CD4-positive, alpha-beta T cell treated with Interleukin-17A for 1 hour (primary cell): ENCODE measurements around the gene SPATA31E1.
"Not testable (repeated sequence)": the region's sequence is repeated elsewhere in the genome, so short reads cannot be mapped to it uniquely, and the experiment has no call there.

Source experiments
- DNase-seq: peaks from one replicate; pipeline ENCODE4 v3.0.0-alpha.2; 2020

Gene SPATA31E1

DNA sequence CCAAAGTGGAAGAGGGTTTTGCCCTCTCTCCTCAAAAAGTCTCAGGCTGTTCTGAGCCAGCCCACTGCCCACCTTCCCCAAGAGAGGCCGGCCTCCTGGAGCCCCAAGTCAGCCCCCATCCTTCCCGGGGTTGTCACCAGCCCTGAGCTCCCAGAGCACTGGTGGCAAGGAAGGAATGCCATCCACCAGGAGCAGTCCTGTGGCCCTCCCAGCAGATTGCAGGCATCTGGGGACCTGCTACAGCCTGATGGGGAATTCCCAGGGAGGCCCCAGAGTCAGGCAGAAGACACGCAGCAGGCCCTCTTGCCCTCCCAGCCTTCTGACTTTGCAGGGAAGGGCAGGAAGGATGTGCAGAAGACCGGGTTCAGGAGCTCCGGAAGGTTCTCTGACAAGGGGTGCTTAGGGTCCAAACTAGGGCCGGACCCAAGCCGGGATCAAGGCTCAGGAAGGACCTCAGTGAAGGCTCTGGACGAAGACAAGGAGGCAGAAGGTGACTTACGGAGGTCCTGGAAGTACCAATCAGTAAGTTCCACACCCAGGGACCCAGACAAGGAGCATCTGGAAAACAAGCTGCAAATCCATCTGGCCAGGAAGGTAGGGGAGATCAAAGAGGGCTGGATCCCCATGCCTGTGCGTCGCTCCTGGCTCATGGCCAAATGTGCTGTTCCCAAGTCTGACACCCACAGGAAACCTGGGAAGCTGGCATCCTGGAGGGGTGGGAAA lies 3.7 kb downstream of the SPATA31E1 start:
- no peak for DNase-seq

DNA sequence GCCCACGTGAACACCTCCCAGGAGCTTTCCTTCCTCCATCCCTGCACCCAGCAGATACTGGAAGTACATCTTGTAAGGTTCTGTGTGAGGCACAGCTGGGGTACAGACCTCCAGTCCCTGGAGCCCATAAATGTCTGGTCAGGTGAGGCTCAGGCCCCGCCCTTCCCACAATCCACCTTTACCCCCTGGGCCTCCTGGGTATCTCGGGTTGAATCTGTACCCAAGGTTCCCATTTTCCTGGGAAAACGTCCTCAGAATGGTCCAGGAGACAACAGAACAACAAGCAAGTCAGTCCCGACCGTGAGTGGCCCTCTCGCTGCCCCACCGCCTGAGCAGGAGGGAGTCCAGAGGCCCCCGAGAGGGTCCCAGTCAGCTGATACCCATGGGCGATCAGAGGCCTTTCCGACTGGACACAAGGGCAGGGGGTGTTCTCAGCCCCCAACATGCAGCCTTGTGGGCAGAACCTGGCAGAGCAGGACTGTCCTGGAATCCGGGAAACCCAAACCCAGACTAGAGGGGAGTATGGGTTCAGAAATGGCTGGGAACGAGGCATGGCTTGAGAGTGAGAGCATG lies 4.3 kb downstream of the SPATA31E1 start:
- no peak for DNase-seq

DNA sequence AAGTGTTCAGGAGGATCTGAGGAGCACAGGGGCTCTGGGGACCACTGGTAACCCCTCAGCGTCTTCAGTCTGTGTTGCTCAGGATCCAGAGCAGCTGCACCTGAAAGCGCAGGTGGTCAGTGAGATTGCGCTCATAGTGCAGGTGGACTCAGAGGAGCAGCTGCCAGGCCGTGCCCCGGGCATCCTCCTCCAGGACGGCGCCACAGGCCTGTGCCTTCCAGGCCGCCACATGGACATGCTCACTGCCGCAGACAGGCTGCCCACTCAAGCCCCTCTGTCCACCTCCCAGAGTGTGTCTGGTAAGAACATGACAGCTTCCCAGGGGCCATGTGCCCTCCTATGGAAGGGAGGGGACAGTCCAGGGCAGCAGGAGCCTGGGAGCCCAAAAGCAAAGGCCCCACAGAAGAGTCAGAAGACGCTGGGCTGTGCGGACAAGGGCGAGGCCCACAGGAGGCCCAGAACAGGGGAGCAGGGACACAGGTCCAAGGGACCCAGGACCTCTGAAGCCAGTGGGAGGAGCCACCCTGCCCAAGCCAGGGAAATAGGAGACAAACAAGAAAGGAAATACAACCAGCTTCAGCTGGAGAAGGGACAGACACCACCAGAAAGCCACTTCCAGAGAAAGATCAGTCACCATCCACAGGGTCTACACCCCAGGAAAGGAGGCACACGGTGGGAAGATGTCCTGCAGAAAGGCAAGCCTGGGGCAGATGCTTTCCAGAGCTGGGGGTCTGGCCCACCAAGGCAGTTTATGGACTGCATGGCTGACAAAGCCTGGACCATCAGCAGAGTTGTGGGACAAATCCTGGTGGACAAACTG lies 5.2 kb downstream of the SPATA31E1 start:
- DNase-seq, result no peak

DNA sequence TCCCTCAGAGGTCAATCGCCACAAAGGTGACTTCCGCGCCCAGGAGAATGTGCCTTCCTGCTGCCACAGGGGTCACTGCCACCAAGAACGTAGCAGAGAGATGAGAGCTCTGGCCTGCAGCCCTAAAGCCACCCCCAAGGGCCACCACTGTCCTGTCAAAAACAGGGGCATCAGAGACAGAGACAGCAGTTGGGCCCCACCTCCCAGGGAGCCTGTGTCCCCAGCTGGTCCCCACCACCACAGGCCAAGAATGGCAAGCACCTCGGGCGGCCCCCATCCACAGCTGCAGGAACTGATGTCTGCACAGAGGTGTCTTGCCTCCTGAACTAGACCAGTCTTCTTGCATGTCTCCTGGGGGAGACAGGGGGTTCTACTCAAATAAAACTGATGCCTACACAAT lies 5.8 kb downstream of the SPATA31E1 start:
- DNase-seq, result no peak

DNA sequence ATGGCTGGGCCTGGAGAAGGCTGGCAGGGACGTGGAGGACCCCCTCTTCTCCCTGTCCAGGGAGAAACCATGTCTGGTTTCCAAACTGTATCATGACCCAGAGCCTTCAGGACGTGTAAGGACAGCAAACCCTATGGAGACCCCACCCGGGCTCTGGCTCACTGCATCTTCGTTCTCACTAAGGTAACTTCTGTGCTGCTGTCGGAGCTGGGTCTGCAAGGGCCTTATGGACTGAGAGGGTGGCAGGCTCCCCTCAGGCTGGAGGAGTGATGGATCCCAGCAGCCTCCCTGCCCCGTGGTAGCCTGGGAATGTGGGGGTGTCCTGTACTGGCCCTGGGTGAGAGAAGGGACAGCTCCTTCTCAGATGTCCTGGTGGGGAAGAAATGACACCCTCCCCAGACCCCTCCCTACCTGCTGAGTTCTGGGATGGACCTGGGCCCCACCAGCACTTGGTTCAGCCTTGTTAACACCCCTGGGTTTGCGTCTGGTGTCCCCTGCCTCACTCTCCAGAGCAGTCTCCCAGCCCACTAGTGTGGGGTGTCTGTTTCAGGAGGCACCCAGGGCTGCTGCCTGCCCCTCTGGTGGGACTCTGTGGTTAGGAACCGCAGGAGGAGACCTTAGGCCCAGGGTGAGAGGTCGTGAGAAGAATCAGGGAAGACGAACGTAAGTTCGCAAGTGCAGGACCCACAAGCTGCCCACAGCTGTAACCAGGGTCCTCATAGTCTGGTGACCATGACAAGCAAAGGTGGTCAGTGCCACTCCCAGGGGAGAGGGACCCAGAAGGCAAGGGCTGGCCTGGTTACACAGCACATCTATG lies 6.6 kb downstream of the SPATA31E1 start:
- no peak for DNase-seq

DNA sequence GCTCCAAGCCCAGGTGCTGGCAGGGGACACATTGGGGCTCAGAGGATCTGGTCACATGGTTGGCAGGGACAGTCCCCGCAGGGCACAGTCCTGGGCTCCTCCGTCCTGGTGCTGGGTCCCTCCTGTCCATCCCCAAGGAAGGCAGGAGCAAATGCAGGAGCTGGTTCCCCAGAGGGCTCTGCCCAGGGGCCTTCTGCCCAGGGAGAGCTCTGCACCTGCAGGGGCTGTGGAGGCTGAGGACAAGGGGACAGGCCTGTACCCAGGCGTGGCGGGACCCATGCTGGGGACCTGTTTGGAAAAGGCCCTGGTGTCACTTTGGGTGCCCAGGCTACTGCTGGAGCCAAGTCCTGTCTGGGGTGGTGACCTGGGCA lies 7.2 kb downstream of the SPATA31E1 start:
- DNase-seq, result no peak

DNA sequence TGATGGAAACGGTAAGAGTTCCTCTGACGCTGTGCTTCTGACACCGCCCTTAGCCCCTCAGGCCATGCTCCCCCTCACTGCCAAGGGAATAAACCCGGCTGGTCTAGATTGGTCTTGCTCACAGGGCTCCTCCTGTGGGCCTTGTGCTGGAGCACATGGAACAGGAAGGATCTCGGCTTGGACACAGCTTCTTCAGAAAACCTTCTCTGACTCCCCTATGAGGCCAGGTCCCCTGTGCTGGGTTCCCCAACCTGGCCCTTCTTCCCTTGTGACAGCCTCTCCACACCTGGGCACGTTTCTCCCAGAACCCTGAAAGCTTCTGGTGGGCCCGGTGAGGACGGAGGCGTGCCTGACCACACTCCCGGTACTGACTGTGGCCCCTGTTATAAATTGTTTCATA lies 8.2 kb downstream of the SPATA31E1 start:
- DNase-seq, result no peak

DNA sequence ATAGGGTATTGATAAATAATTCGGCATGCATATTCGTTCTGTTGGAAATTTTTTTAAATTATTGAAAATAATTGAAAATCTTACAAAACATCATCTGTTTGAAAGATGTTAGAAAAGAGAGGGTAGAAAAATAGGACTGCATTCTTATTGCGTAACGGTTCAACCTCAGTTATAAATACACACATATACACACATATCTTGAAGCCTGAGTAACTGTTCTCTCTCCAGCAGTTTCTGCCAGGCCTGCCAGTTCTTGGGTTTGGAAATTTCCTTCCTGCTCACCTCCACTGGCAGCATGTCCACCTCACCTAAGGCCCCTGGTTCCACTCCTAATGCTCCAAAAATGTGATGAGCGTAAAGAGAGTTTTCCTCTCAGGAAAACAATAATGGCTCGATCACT lies 9.1 kb downstream of the SPATA31E1 start:
- no peak for DNase-seq

DNA sequence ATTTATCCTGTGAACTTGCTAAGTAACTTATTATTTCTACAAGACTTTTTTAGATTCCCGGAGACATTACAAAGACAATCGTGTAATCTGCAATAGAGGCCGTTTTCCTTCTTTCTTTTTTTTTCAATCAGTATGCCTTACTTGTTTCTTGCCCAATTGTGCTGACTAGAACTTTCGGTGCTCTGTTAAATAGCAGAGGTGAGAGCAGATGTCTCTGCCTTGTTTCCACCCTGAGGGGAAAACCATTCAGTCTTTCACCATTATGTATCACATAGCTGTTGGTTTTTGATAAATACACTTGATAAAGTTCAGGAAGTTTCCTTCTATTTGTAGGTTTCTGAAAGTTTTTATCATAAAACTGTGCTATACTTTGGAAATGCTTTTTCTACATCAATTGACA lies 10.3 kb downstream of the SPATA31E1 start:
- no peak for DNase-seq

DNA sequence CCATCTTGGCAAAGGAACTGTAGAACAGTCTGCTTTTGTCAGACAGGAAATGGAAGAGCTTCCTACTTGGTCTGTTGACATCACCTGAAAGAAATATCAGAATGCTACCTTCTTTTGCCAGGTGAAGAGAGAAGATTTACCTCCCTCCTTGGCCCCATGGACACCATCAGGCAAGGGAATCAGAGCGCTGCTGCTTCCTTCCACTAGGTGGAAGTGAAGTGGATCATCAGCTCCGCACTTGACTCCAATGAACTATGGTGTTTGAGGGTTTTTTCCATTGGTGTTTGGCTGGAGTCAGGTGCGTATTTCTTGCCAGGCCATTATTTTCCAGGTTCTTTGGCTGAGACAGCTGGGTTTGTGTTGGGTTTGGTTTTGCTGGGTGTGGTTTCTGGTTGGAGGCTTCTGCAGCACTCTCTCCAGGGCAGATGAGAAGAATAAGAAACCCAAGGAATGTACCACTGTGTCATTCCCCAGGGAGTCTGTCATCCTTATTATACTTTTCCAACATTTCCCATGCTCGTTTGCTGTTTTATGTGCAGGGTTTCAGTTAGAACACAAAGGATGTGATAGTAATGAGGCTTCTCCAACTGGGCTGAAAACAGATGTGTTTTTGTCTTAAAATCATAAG lies 12.4 kb downstream of the SPATA31E1 start:
- no peak for DNase-seq

DNA sequence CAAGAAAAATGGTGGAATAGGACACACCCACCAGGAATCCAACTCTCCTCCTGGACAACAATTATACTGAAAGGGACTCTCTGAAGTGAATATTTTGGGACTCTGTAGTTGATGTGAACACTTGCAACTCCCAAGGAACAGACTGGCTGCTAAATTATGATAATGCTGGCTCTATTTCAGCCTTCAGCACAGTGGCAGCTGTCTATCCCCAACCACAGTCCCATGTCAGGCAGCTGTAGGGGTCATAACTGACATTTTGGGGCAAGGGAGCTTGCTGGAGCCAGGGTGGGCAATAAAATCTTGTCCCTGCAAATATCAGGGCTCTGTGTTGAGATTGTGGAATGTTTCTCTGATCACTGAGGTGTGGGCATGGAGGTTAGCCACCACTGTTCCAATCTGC lies 14.2 kb downstream of the SPATA31E1 start:
- no peak for DNase-seq

DNA sequence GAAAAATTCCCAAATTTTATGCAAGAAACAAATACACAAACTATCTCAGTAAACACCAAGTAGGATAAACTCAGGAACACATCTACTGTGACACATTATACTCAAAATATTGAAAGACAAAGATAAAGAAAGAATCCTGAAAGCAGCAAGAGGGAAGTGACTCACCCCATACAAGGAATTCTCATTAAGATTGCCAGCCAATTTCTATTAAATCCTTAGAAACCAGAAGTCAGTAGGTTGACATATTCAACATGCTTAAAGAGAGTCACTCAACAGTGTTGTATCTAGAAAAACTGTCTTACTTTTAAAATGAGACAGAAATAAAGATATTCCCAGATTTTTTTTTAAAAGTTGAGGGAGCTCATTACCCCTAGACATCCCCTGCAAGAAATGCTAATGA lies 15.5 kb downstream of the SPATA31E1 start:
- no peak for DNase-seq

DNA sequence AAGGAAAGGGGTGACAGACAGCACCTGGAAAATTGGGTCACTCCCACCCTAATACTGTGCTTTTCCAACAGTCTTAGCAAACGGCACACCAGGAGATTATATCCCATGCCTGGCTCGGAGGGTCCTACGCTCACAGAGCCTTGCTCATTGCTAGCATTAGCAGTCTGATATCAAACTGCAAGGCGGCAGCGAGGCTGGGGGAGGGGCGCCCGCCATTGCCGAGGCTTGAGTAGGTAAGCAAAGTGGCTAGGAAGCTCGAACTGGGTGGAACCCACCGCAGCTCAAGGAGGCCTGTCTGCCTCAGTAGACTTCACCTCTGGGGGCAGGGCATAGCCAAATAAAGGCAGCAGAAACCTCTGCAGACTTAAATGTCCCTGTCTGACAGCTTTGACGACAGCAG lies 19.7 kb downstream of the SPATA31E1 start:
- DNase-seq, result not testable (repeated sequence)

DNA sequence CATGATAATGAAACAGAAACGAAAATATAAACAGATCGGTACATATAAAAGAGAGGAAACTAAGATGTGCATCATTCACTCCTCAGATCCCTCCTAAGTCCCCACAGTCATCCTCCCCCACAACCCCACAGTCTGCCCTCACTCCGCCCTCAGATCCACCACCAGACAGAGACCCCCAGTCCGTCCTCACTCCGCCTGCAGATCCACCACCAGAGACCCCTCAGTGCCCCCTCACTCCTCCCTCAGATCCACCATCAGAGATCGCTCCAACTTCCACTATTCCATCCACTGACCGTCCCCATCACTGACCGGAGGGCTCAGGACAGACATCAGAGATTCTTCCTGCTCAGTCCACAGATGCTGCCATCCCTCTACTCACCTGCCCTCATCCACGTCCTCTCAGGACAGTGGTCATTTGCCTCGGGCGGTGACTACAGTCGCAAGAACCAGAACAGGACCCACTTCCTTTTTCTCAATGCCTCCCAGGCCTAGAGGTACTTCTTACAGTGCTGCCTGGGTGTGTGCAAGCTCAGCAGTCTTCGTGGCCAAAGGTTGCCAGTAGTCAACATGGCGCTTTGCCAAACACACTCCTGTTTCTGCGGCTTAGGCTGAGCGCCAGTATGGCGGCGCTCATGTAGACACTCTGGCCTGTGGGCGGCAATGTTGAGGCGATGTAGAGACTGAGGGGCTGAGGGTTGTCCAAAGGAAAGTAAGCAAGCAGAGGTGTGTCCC lies 26.8 kb downstream of the SPATA31E1 start:
- no peak for DNase-seq

DNA sequence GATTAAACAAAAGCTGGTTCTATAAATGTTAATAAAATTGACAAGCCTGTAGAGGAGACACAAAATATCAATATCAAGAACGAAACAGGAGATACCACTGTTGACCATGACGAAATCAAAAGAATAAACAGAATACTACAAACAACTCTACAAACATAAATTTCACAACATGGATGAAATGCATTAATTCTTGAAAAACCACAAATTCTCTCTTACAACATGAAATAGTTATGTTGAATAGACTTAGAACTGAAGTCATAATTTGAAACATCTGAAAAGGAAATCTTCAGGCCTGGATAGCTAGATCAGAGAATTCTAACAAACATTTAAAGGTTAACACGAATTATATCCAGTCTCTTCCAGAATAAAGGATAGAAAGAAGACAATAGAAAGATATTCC lies 28.1 kb downstream of the SPATA31E1 start:
- no peak for DNase-seq

DNA sequence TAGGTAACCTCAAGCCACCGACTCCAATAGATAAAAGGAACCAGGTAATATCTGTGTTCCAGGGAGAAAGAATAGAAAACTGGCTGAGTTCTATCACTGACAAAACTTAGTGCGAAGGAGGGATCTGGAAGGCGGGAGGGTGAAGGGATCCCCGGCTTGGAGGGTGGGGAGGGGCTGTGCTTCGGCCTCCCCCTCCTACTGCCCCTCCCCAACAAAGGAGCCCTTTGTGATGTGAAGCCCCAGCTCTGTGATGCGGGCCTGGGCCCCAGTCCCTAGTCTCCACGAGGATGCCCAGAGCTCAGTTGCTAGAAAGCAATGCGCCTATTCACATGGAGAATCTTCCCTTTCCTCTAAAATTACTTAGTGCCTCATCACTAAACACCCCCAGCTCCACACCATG lies 35.0 kb downstream of the SPATA31E1 start, which contains the start of gene SPATA31C1:
Gene SPATA31C1, plus strand, starts transcription at position 301 of the 400 bp plus-strand sequence.
- not testable (repeated sequence) for DNase-seq

DNA sequence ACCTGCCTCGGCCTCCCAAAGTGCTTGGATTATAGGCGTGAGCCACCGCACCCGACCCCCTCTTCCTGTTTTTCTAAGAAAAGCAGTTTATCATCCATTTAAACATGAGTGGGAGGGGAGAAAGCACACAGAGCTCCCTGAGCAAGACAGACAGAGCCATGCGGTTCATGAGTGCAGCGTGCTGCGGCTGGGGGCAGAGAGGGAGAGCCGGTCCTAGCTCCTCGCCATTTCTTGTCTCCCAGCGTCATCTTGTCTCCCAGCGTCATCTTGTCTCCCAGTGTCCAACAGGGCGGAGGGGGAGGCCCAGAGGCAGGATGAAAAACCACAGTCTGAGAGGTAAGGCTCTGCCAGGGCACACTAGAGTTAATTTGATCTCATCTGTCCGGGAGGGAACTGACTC lies 36.3 kb downstream of the SPATA31E1 start:
- DNase-seq, result not testable (repeated sequence)

DNA sequence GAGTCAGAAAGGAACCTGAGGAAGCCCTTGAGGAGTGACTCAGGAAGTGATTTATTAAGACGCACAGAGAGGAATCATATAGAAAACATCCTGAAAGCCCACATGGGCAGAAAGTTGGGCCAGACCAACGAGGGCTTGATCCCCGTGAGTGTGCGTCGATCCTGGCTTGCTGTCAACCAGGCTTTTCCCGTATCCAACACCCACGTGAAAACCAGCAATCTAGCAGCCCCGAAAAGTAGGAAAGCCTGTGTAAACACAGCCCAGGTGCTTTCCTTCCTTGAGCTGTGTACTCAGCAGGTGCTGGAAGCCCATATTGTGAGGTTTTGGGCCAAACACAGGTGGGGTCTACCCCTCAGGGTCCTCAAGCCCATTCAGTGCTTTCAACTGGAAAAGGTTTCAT lies 38.9 kb downstream of the SPATA31E1 start:
- not testable (repeated sequence) for DNase-seq

DNA sequence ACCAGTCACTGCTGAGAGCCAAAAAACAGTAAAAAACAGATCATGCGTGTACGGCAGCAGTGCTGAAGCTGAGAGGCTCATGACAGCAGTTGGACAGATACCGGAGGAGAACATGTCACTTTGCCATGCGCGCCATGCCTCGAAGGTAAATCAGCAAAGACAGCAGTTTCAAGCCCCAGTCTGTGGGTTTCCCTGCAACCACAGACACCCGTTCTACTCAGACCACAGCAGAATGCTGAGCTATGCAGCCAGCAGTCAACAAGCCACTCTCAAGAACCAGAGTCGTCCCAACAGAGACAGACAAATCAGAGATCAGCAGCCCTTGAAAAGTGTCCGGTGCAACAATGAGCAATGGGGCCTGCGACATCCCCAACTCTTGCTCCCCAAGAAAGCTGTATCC lies 40.3 kb downstream of the SPATA31E1 start:
- peak; percentile 11 for DNase-seq

DNA sequence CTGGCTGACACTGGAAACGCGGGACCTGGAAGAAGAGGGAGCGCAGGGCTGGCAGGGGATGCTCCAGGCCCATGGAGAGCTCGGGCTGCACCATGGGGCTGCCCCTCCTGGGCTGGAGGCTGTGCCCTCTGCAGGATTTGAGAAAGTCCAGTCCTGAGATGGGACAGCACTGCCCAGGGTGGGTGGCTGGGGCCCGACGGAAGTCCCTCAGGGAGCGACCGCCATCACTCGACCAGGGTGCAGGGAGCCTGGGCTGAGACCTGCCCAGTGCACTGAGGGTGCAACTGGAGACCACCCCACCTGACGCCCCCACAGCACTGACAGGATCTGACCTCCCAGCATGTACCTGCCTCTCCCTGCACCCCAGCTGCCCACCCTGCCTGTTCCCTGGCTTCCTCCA lies 42.2 kb downstream of the SPATA31E1 start:
- DNase-seq, result not testable (repeated sequence)

DNA sequence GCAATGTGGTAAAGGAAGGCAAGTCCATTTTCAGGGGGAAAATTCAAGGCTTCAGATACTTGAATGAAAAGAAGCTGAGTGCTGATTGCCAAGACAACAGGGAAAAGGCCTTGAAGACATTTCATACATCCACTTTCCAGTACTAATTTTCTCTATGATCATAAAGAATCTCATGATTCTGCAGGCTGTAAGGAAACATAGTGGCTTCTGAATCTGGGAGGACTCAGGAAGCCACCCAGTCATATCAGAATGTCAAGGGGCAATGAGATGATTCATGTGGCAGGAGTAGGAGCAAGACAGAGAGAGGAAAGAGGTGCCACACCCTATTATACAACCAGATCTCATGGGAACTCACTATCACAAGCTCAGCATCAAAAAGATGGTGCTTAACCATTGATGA lies 46.5 kb downstream of the SPATA31E1 start:
- not testable (repeated sequence) for DNase-seq

DNA sequence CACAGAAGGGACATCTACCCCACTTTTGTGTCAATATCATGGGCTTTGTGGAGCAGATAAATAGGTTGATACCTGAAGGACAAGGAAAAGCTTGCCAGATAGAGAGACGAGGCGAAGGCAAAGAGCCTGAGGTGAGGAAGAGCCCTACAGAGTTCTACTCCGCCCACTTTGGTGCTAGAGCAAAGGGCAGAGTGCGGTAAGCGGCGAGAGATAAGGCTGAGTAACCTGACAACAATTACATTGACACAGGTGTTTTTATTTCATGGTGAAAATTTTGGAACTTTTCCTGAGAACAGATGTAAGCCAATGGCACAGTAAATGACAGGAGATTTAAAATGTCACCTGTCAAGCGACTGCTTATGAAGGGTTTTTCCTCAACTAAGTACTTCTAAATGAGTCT lies 51.8 kb downstream of the SPATA31E1 start:
- not testable (repeated sequence) for DNase-seq
